Right lobe of liver (tissue), 6 donors: Measurements from ENCODE around the gene EREG. TPM values are rescaled to one million over a fixed set of nuclear protein-coding genes. Genes with fewer than 3 reads are reported as not detected.

ENCODE experiments used
- ATAC-seq, 4 donors: fragments of 200-7000 bp; cut with Tn5 transposase; one replicate each; pipeline ENCODE4 v1.9.1; 2020; ENCODE audit warnings: mild to moderate bottlenecking in 4 of 4, moderate library complexity in 4 of 4
- DNase-seq, 3 donors: peaks; one replicate each; pipeline ENCODE4 v3.0.0-alpha.2; 2020
- H3K27ac ChIP-seq, 3 donors: fragments of 200-600 bp; one replicate each; pipeline ENCODE4 v1.8.0; 2022
- H3K27me3 ChIP-seq, 2 donors: fragments of 200-600 bp; one replicate each; pipeline ENCODE4 v1.8.0; 2022
- H3K36me3 ChIP-seq, 4 donors: fragments of 200-600 bp; sonication (generic) in 1 of 4; one replicate each; pipeline versions ENCODE4 v1.5.1 to v1.8.0; 2017 to 2022; ENCODE audit warnings: control low read depth in 1 of 4
- H3K4me1 ChIP-seq, 4 donors: fragments of 200-600 bp; sonication (generic) in 1 of 4; one replicate each; pipeline versions ENCODE4 v1.5.1 to v1.8.0; 2017 to 2022; ENCODE audit warnings: control low read depth in 1 of 4
- H3K4me3 ChIP-seq, 3 donors: fragments of 200-600 bp; one replicate each; pipeline ENCODE4 v1.8.0; 2022
- H3K9me3 ChIP-seq, 4 donors: fragments of 200-600 bp; sonication (generic) in 1 of 4; one replicate each; pipeline versions ENCODE4 v1.5.1 to v1.8.0; 2017 to 2022; ENCODE audit warnings: control low read depth in 1 of 4
- CTCF ChIP-seq, 4 donors: fragments of 200-600 bp in 3 of 4; fragments of 450-650 bp in 1 of 4; IDR thresholded peaks; one replicate each; pipeline versions ENCODE4 v1.5.1 to v1.8.0; 2016 to 2022; ENCODE audit warnings: antibody characterized with exemption in 4 of 4, mild to moderate bottlenecking in 2 of 4
- POLR2A ChIP-seq: fragments of 450-650 bp; IDR thresholded peaks from one replicate; pipeline ENCODE4 v1.6.1; 2017; ENCODE audit warnings: antibody characterized with exemption, mild to moderate bottlenecking
- WGBS: methylation state at CpG from one replicate; pipeline ENCODE4 v1.1.6; 2018; ENCODE audit warnings: low coverage, low lambda C conversion rate; ENCODE audit not compliant: insufficient coverage; ENCODE audit errors: missing lambda C conversion rate; 5-methylcytosine and 5-hydroxymethylcytosine counted together
- intact Hi-C, 2 donors: fragments of 100-400 bp; cut with DNase I; formaldehyde crosslinking; loops; one replicate each; pipeline versions ENCODE4 v1.11.2 to v1.14.1; 2022
- total RNA-seq, 6 experiments: library from RNA; depleted of rRNA in 2 of 6; stranded (reverse); fragments of >200 nt in 2 of 6; fragmentation: NEBNext Ultra II Directional in 3 of 6; extraction: Animal tissue kit (Norgen Biotek cat#: 25700) in 3 of 6; gene quantifications; one replicate each; pipeline versions ENCODE4 v1.1.0 to v1.2.4, GENCODE V29; 2016 to 2023
- donor health status: DM: no; HTN: yes; CAD: no.
- donor health status: DM: no; HTN: no; CAD: no.
- donor health status: DM: no; HTN: no; CAD: no.
- donor health status: DM: no; HTN: yes; CAD: no.
- donor health status: DM: no; HTN: yes; CAD: no.

EREG gene
- total RNA-seq, 6 experiments from 2014 or later, result 0.11 to 0.50 TPM; not detected in 4

DNA sequence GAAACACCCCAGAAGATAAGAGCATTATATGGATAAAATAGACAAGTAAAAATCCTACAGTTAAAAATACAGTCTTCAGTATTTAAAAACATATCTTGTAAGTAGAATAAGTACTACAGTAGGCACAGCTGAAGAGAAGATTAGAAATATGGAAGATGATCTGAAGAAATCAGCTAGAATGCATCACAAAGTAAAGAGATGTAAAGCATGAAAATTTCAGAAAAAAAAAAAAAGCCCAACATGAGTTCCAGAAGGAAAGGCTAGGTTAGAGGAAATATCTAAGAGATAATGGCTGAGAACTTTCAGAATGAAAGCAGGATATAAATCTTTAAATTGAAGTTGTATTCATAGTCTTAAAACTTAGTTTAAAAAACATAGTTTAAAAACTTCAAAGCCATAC is 35.6 kb upstream of the EREG start:
- Histone ChIP-seq H3K27me3 (no peaks in the 10 kb centered on the region), H3K9me3 (no peaks in the 10 kb centered on the region), H3K4me3 (no peak overlapping the region), H3K4me1 (no peaks in the 10 kb centered on the region), H3K27ac (no peak overlapping the region), H3K36me3 (no peaks in the 10 kb centered on the region)
- intact Hi-C loops, result no loop called here
- TF ChIP-seq CTCF (IDR thresholded peaks at IDR 0.05) (no peak), POLR2A (no peak)
- no peak for DNase-seq
- ATAC-seq, result no peak

GRCh38 chr4:74330295-74330750 is 34.6 kb upstream of the EREG start:
- TF ChIP-seq POLR2A (no peak), CTCF (IDR thresholded peaks at IDR 0.05) (no peak)
- 34% methylated on average over 9 of the region's 9 CpGs for WGBS
- ATAC-seq (no peak), DNase-seq (no peak)
- intact Hi-C loops, result no loop called here
- no peaks in the 10 kb centered on the region for H3K27me3 ChIP-seq
- H3K9me3 ChIP-seq, result no peaks in the 10 kb centered on the region
- H3K27ac ChIP-seq, result no peak overlapping the region
- no peak overlapping the region for H3K4me3 ChIP-seq
- no peaks in the 10 kb centered on the region for H3K4me1 ChIP-seq
- H3K36me3 ChIP-seq, result no peaks in the 10 kb centered on the region

- no peak overlapping the region for H3K4me3 ChIP-seq
- TF ChIP-seq POLR2A, result no peak
- TF ChIP-seq CTCF (IDR thresholded peaks at IDR 0.05), result no peak
- no peaks in the 10 kb centered on the region for H3K4me1 ChIP-seq
- H3K9me3 ChIP-seq, result no peaks in the 10 kb centered on the region
- no peaks in the 10 kb centered on the region for H3K27me3 ChIP-seq
- WGBS, result 33% methylated on average over 2 of the region's 2 CpGs
- ATAC-seq, result no peak
- DNase-seq, result no peak
- intact Hi-C loops, result no loop called here
- no peaks in the 10 kb centered on the region for H3K36me3 ChIP-seq
- no peak overlapping the region for H3K27ac ChIP-seq
Observed at GRCh38 chr4:74331252-74331651, 33.7 kb upstream of the EREG start.

DNA sequence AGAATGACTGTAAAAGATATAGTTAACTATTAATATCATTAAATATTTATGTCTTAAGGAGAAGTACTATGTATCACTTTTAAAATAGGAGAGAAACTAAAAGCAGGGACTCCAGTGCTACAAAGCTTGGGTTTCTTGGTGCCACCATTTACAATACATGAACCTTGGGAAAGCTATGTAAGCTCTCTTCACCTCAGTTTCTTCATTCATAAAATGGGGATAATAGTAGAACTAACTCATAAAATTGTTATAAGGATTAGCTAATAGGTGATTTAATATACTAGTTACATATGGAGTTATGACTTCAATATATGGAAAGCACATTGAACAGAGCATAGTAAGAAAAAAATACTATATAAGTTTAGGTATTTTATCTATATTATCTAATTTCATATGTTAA is 33.0 kb upstream of the EREG start:
- Histone ChIP-seq H3K27ac (no peak overlapping the region), H3K36me3 (no peaks in the 10 kb centered on the region), H3K27me3 (no peaks in the 10 kb centered on the region), H3K4me1 (no peaks in the 10 kb centered on the region), H3K9me3 (no peaks in the 10 kb centered on the region), H3K4me3 (no peak overlapping the region)
- ATAC-seq (no peak), DNase-seq (no peak)
- intact Hi-C loops, result no loop called here
- TF ChIP-seq POLR2A (no peak), CTCF (IDR thresholded peaks at IDR 0.05) (no peak)

DNA sequence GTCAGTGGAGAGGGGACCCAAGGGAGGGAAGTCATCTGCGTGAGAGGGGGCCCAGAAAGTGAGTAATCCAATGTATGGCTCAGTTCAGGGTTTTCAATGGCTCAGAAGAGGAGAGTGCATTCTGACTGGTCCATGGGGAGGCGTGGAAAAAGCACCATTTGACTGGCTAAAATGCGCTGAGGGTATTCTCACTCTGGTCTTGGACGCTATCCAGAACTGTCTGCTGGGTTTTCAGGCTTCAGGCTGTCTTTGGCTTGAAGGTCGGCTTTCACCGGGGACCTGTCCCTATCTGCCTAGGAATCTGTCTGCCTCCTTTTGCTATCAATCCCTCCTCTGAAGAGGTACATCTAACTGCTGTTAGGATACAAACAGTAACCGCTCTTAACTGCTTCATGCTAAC is 30.3 kb upstream of the EREG start:
- H3K36me3 ChIP-seq, result no peaks in the 10 kb centered on the region
- H3K27me3 ChIP-seq, result no peaks in the 10 kb centered on the region
- H3K27ac ChIP-seq, result no peak overlapping the region
- no peaks in the 10 kb centered on the region for H3K4me1 ChIP-seq
- H3K9me3 ChIP-seq, result no peaks in the 10 kb centered on the region
- intact Hi-C loops, result no loop called here
- no peak for ATAC-seq
- no peak overlapping the region for H3K4me3 ChIP-seq
- TF ChIP-seq POLR2A (no peak), CTCF (IDR thresholded peaks at IDR 0.05) (no peak)
- 64% methylated on average over 3 of the region's 7 CpGs for WGBS
- no peak for DNase-seq
